Peyer's patch (tissue), 4 donors: Measurements from ENCODE around the gene GSTA4. TPM values are rescaled to one million over a fixed set of nuclear protein-coding genes. Genes with fewer than 3 reads are reported as not detected.
A peak's percentile ranks its signal among the peaks of the same experiment; 100 is the strongest.

Source experiments
- DNase-seq, 3 donors: peaks; one replicate each; pipeline ENCODE4 v3.0.0-alpha.2; 2017 to 2019
- H3K27ac ChIP-seq, 4 donors: fragments of 200-600 bp; sonication (generic); one replicate each; pipeline ENCODE4 v1.5.1; 2016 to 2019
- H3K27me3 ChIP-seq, 2 donors: fragments of 200-600 bp; sonication (generic); one replicate each; pipeline ENCODE4 v1.5.1; 2019
- H3K36me3 ChIP-seq, 3 donors: fragments of 200-600 bp; sonication (generic); one replicate each; pipeline ENCODE4 v1.5.1; 2016 to 2019
- H3K4me1 ChIP-seq, 4 donors: fragments of 200-600 bp; sonication (generic); one replicate each; pipeline ENCODE4 v1.5.1; 2016 to 2019
- H3K4me3 ChIP-seq, 4 donors: fragments of 200-600 bp; sonication (generic); 1 replicate in 3 of 4; 2 replicates in 1 of 4; pipeline ENCODE4 v1.5.1; 2016 to 2019; ENCODE audit warnings: mild to moderate bottlenecking in 1 of 4
- H3K9me3 ChIP-seq, 4 donors: fragments of 200-600 bp; sonication (generic); one replicate each; pipeline ENCODE4 v1.5.1; 2016 to 2019; ENCODE audit warnings: mild to moderate bottlenecking in 1 of 4
- POLR2A ChIP-seq, 2 donors: fragments of 450-650 bp; IDR thresholded peaks; one replicate each; pipeline ENCODE4 v1.5.1; 2017; ENCODE audit warnings: antibody characterized with exemption in 2 of 2, mild to moderate bottlenecking in 2 of 2, moderate library complexity in 2 of 2
- total RNA-seq, 4 donors: library from RNA; depleted of rRNA; stranded (reverse); fragments of >200 nt; gene quantifications; one replicate each; pipeline ENCODE4 v1.1.0, GENCODE V29; 2016
- TF ChIP-seq, protein P1 (sequence below), 6 experiments: fragments of 450-650 bp in 4 of 6; fragments of 200-600 bp in 2 of 6; sonication (generic) in 1 of 6; IDR thresholded peaks; one replicate each; pipeline ENCODE4 v1.5.1; 2017 to 2019; ENCODE audit warnings: antibody characterized with exemption in 6 of 6, mild to moderate bottlenecking in 3 of 6, moderate library complexity in 1 of 6

The GSTA4 gene
- total RNA-seq, 4 donors from 2014 or later = 13.9 to 17.9 (median 15.0) TPM

DNA sequence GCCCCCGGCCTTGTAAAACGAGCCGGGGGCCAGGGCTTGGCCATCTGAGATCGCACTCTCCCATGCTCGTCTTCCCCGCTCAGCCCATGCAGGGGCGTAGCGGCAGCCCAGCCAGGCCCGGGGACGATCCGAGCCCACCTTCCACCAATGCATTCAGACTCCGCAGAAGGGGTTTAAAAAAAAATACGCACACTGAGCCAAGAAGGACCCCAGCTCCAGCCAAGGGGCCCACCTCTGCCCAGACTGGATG is 320 bp downstream of the GSTA4 start:
- Histone ChIP-seq H3K27me3 (no peaks in the 10 kb centered on the region), H3K36me3 (no peaks in the 10 kb centered on the region), H3K9me3 (no peaks in the 10 kb centered on the region), H3K4me1 (peaks cover 0 to 18% (median 0%) of the 10 kb centered on the region in 4 donors), H3K27ac (peak overlapping the region; percentile 78 to 96 (median 89)), H3K4me3 (peak overlapping the region; percentile 55 to 76 (median 60))
- DNase-seq = peak; percentile 32 to 75 (median 58)
- no peak for TF ChIP-seq POLR2A (IDR thresholded peaks at IDR 0.05)
- TF ChIP-seq, protein P1, sequence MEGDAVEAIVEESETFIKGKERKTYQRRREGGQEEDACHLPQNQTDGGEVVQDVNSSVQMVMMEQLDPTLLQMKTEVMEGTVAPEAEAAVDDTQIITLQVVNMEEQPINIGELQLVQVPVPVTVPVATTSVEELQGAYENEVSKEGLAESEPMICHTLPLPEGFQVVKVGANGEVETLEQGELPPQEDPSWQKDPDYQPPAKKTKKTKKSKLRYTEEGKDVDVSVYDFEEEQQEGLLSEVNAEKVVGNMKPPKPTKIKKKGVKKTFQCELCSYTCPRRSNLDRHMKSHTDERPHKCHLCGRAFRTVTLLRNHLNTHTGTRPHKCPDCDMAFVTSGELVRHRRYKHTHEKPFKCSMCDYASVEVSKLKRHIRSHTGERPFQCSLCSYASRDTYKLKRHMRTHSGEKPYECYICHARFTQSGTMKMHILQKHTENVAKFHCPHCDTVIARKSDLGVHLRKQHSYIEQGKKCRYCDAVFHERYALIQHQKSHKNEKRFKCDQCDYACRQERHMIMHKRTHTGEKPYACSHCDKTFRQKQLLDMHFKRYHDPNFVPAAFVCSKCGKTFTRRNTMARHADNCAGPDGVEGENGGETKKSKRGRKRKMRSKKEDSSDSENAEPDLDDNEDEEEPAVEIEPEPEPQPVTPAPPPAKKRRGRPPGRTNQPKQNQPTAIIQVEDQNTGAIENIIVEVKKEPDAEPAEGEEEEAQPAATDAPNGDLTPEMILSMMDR (IDR thresholded peaks at IDR 0.05) = no peak

DNA sequence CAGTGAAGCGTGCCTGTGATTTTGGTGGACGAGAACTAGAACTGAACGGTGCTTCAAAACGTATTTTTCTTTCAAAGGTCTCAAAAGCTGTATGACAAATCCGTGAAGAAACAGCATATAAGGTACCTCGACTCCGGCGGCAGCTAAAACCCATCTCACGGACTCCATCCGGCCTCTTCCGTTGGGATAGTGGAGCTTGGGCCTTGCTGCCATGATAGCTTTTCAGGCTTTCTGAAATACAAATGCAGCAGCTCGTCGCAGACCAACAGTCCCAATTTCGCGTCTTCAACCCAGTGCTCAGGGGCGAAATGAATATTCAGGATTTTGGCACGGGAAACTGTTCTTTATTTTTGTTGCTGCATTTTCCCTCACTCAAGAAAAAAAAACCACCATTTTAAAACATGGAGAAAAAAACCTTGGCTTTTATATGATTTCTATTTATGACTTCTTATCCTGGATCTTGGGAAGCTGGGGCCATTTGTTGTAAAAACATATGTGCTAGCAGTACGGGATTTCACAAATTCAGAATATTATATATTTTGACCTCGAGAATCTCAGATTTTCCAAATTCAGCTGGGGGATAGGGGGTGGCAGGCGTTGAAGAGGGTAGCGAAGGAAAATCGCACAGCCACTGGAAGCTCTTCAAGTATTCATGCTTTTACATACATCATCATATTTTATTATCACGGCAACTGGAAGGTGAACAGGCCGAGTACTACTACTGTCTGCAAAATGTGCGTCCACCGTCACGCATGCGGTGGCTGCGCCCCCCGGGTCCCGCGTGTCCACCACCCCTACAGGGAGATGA is 849 bp downstream of the GSTA4 start:
- Histone ChIP-seq H3K9me3 (no peaks in the 10 kb centered on the region), H3K4me1 (peaks cover 0 to 18% (median 0%) of the 10 kb centered on the region in 4 donors), H3K27ac (peak overlapping the region; percentile 78 to 96 (median 89)), H3K27me3 (no peaks in the 10 kb centered on the region), H3K4me3 (peak overlapping the region; percentile 55 to 76 (median 60)), H3K36me3 (no peaks in the 10 kb centered on the region)
- DNase-seq = peak in 1 of 3 donors; percentile 52
- no peak for TF ChIP-seq POLR2A (IDR thresholded peaks at IDR 0.05)
- TF ChIP-seq, protein P1 (IDR thresholded peaks at IDR 0.05) = no peak

- no peak for DNase-seq
- TF ChIP-seq POLR2A (IDR thresholded peaks at IDR 0.05) = no peak
- TF ChIP-seq, protein P1 (IDR thresholded peaks at IDR 0.05) = no peak
- no peaks in the 10 kb centered on the region for H3K9me3 ChIP-seq
- no peaks in the 10 kb centered on the region for H3K36me3 ChIP-seq
- H3K4me1 ChIP-seq = peaks cover 0 to 18% (median 0%) of the 10 kb centered on the region in 4 donors
- peak overlapping the region in 2 of 4 donors; percentile 56 to 65 for H3K4me3 ChIP-seq
- peak overlapping the region; percentile 6 to 94 (median 81) for H3K27ac ChIP-seq
- no peaks in the 10 kb centered on the region for H3K27me3 ChIP-seq
Observed at GRCh38 chr6:52992980-52993920, 1.8 kb downstream of the GSTA4 start.

GRCh38 chr6:52990342-52990741 is 4.7 kb downstream of the GSTA4 start:
- Histone ChIP-seq H3K36me3 (no peaks in the 10 kb centered on the region), H3K27ac (no peak overlapping the region), H3K4me1 (peaks cover 0 to 10% (median 0%) of the 10 kb centered on the region in 4 donors), H3K9me3 (no peaks in the 10 kb centered on the region), H3K4me3 (no peak overlapping the region), H3K27me3 (no peaks in the 10 kb centered on the region)
- TF ChIP-seq, protein P1 (IDR thresholded peaks at IDR 0.05) = no peak
- no peak for TF ChIP-seq POLR2A (IDR thresholded peaks at IDR 0.05)
- no peak for DNase-seq

- Histone ChIP-seq H3K4me1 (peaks cover 0 to 10% (median 0%) of the 10 kb centered on the region in 4 donors), H3K4me3 (no peak overlapping the region), H3K9me3 (no peaks in the 10 kb centered on the region), H3K36me3 (peaks cover 0 to 23% (median 0%) of the 10 kb centered on the region in 3 donors), H3K27me3 (no peaks in the 10 kb centered on the region), H3K27ac (no peak overlapping the region)
- no peak for DNase-seq
- TF ChIP-seq, protein P1 (IDR thresholded peaks at IDR 0.05) = no peak
- TF ChIP-seq POLR2A (IDR thresholded peaks at IDR 0.05) = no peak
Observed at GRCh38 chr6:52985228-52985627, 9.9 kb downstream of the GSTA4 start.
